Epithelial cell of esophagus (primary cell): ENCODE results near the gene AQP9.
A peak's percentile ranks its signal among the peaks of the same experiment; 100 is the strongest.

Experiments used
- DNase-seq: peaks from one replicate; pipeline ENCODE4 v3.0.0; 2010; ENCODE audit warnings: low read depth
- H3K4me3 ChIP-seq: 2 replicates; pipeline ENCODE4 v1.5.1; 2011; ENCODE audit warnings: mild to moderate bottlenecking, low read length, control low read depth
- CTCF ChIP-seq: IDR thresholded peaks from 2 replicates; pipeline ENCODE4 v1.5.1; 2011; ENCODE audit warnings: low read depth, mild to moderate bottlenecking, low read length, control low read depth, inconsistent platforms; ENCODE audit not compliant: insufficient read depth; ENCODE audit errors: missing control alignments

The AQP9 gene

GRCh38 chr15:58139276-58139988 is 1.3 kb downstream of the AQP9 start:
- H3K4me3 ChIP-seq = no peak overlapping the region
- TF ChIP-seq CTCF = no peak
- DNase-seq = peak; percentile 25

- H3K4me3 ChIP-seq = no peak overlapping the region
- DNase-seq = no peak
- TF ChIP-seq CTCF = no peak
These were observed 1.9 kb downstream of the AQP9 start for GRCh38 chr15:58139989-58140522.

GRCh38 chr15:58141894-58142293 is 3.7 kb downstream of the AQP9 start:
- no peak overlapping the region for H3K4me3 ChIP-seq
- TF ChIP-seq CTCF = no peak
- DNase-seq = no peak

GRCh38 chr15:58142827-58143461 is 4.8 kb downstream of the AQP9 start:
- H3K4me3 ChIP-seq = no peak overlapping the region
- TF ChIP-seq CTCF = no peak
- DNase-seq = no peak

- H3K4me3 ChIP-seq = no peak overlapping the region
- no peak for DNase-seq
- no peak for TF ChIP-seq CTCF
These were observed 7.4 kb downstream of the AQP9 start for GRCh38 chr15:58145606-58146005.

GRCh38 chr15:58146211-58146610 is 8.0 kb downstream of the AQP9 start:
- H3K4me3 ChIP-seq = no peak overlapping the region
- DNase-seq = no peak
- no peak for TF ChIP-seq CTCF

GRCh38 chr15:58146749-58147148 is 8.6 kb downstream of the AQP9 start:
- no peak for TF ChIP-seq CTCF
- no peak overlapping the region for H3K4me3 ChIP-seq
- peak; percentile 26 for DNase-seq
